IPS-20b (cell line): ENCODE data around the gene NSUN3.

Source experiments
- H3K27ac ChIP-seq: one replicate; pipeline ENCODE4 v1.5.1; 2013; ENCODE audit warnings: low read length
- H3K27me3 ChIP-seq: 2 replicates; pipeline ENCODE4 v1.6.1; 2013; ENCODE audit warnings: mild to moderate bottlenecking, low read length, inconsistent platforms; ENCODE audit not compliant: insufficient read depth
- H3K36me3 ChIP-seq: 2 replicates; pipeline ENCODE4 v1.6.1; 2013; ENCODE audit warnings: low read depth, mild to moderate bottlenecking, inconsistent platforms, low read length, moderate library complexity; ENCODE audit not compliant: insufficient read depth
- H3K4me1 ChIP-seq: 2 replicates; pipeline ENCODE4 v1.6.1; 2013; ENCODE audit warnings: mild to moderate bottlenecking, control low read depth, inconsistent platforms, low read length, moderate library complexity; ENCODE audit not compliant: insufficient read depth
- H3K4me3 ChIP-seq: 2 replicates; pipeline ENCODE4 v1.5.1; 2013; ENCODE audit warnings: mild to moderate bottlenecking, low read length, inconsistent platforms
- H3K9ac ChIP-seq: 2 replicates; pipeline ENCODE4 v1.6.1; 2013; ENCODE audit warnings: low read depth, mild to moderate bottlenecking, inconsistent platforms, low read length, moderate library complexity
- H3K9me3 ChIP-seq: 2 replicates; pipeline ENCODE4 v1.6.1; 2013; ENCODE audit warnings: mild to moderate bottlenecking, low read depth, low read length, inconsistent platforms; ENCODE audit not compliant: insufficient read depth

NSUN3 gene

GRCh38 chr3:94171954-94172353 lies 109.1 kb downstream of the NSUN3 start:
- Histone ChIP-seq H3K9me3 (no peaks in the 10 kb centered on the region), H3K4me3 (no peak overlapping the region), H3K36me3 (no peaks in the 10 kb centered on the region), H3K9ac (no peak overlapping the region), H3K27me3 (no peaks in the 10 kb centered on the region), H3K27ac (no peak overlapping the region), H3K4me1 (no peaks in the 10 kb centered on the region)

GRCh38 chr3:94172695-94173310 lies 109.9 kb downstream of the NSUN3 start:
- no peaks in the 10 kb centered on the region for H3K27me3 ChIP-seq
- H3K9me3 ChIP-seq: no peaks in the 10 kb centered on the region

GRCh38 chr3:94173673-94174434 lies 111.0 kb downstream of the NSUN3 start:
- H3K27ac ChIP-seq: no peak overlapping the region
- no peak overlapping the region for H3K4me3 ChIP-seq
- H3K9ac ChIP-seq: no peak overlapping the region
- no peaks in the 10 kb centered on the region for H3K36me3 ChIP-seq
- H3K27me3 ChIP-seq: no peaks in the 10 kb centered on the region
- H3K4me1 ChIP-seq: no peaks in the 10 kb centered on the region
- H3K9me3 ChIP-seq: no peaks in the 10 kb centered on the region

More at GRCh38 chr3:94172695-94173310, 109.9 kb downstream of the NSUN3 start:
- Histone ChIP-seq H3K36me3 (no peaks in the 10 kb centered on the region), H3K4me1 (no peaks in the 10 kb centered on the region), H3K27ac (no peak overlapping the region), H3K9ac (no peak overlapping the region), H3K4me3 (no peak overlapping the region)

- no peak overlapping the region for H3K4me3 ChIP-seq
- H3K27me3 ChIP-seq: no peaks in the 10 kb centered on the region
Measured at GRCh38 chr3:94175677-94176076, 112.8 kb downstream of the NSUN3 start.

GRCh38 chr3:94176988-94177745 lies 114.3 kb downstream of the NSUN3 start:
- H3K36me3 ChIP-seq: no peaks in the 10 kb centered on the region
- no peaks in the 10 kb centered on the region for H3K27me3 ChIP-seq
- no peaks in the 10 kb centered on the region for H3K4me1 ChIP-seq
- H3K9me3 ChIP-seq: no peaks in the 10 kb centered on the region
- H3K9ac ChIP-seq: no peak overlapping the region
- H3K4me3 ChIP-seq: no peak overlapping the region
- H3K27ac ChIP-seq: no peak overlapping the region

More at GRCh38 chr3:94175677-94176076, 112.8 kb downstream of the NSUN3 start:
- no peaks in the 10 kb centered on the region for H3K36me3 ChIP-seq
- H3K27ac ChIP-seq: no peak overlapping the region
- no peaks in the 10 kb centered on the region for H3K4me1 ChIP-seq
- no peak overlapping the region for H3K9ac ChIP-seq
- no peaks in the 10 kb centered on the region for H3K9me3 ChIP-seq
